Measurements from ENCODE around the gene CCR9.
A peak's percentile ranks its signal among the peaks of the same experiment; 100 is the strongest.
"Not testable (repeated sequence)": the region's sequence is repeated elsewhere in the genome, so short reads cannot be mapped to it uniquely, and the experiment has no call there.

Gene CCR9, protein sequence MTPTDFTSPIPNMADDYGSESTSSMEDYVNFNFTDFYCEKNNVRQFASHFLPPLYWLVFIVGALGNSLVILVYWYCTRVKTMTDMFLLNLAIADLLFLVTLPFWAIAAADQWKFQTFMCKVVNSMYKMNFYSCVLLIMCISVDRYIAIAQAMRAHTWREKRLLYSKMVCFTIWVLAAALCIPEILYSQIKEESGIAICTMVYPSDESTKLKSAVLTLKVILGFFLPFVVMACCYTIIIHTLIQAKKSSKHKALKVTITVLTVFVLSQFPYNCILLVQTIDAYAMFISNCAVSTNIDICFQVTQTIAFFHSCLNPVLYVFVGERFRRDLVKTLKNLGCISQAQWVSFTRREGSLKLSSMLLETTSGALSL

DNA sequence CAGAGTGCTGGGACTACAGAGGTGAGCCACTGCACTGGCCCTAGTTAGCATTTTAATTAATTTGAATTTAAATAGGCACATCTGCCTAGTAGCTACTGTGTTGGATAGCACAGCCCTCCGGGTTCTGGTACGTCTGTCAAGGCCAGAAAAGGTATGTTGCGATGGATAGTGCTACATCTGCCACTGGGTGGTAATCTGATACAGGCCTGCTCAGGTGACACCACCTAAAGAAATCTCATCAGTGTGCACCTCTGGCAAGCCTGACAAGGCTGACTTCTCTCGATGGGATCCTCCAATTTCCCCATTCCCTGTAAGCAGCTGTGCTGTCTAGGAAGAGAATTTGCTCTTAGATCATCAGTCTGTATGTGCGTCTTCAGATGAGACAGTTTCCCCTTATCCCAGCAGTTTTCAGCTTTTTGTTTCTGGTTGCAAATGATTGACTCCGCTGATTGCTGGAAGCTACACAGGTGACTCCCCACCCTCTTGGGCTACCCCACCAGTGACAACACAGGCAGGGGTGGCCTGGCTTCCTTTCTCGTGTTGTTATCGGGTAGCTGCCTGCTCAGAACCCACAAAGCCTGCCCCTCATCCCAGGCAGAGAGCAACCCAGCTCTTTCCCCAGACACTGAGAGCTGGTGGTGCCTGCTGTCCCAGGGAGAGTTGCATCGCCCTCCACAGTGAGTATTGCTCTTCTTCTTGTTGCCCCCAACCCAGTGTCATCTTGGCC, at the start of gene CCR9:
Gene CCR9 (plus strand): TSS at position 565 of the 727 bp plus-strand sequence. CDS start 8,391 bp downstream, outside the sequence.
- no peak for DNase-seq (ENCODE audit: low read depth in 2 of 2, low spot score in 1 of 2)

DNA sequence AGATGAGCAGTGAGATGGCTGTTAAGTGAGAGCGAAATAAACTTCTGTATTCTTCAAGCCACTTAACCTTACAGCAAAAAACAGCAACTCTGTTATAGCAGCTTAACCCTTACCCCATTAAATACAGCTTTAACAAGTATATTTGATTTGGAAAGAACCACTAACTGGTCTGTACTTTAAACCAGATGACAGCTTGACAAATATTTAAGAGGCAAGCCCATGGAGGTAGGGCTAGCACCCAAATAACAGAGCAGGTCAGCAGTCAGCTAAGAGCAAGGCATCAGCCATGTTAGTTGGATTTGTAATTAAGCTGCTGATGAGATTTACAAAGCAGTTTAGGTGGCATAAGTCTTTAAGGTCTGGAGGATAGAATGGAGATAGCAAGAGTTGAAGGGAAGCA, 47.9 kb upstream of the CCR9 start:
- no peak for DNase-seq (ENCODE audit: low read depth in 2 of 2, low spot score in 1 of 2)

DNA sequence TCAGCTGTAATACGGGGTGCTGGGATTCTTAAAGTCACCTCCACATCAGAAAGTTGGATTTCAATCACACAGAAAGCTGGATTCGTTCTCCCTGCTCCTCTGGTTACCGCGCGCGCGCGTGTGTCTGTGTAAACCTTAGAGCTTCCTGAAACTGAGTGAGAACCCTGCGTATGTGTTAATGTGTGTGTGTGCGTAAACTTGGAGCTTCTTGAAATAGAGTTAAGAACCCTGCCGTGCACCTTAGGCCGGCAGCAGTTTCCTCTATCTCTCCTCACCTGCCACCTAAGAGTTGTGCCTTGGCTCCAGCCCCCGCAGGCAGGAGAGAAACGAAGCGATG, 45.0 kb upstream of the CCR9 start:
- DNase-seq (ENCODE audit: low read depth in 2 of 2, low spot score in 1 of 2), result no peak

DNA sequence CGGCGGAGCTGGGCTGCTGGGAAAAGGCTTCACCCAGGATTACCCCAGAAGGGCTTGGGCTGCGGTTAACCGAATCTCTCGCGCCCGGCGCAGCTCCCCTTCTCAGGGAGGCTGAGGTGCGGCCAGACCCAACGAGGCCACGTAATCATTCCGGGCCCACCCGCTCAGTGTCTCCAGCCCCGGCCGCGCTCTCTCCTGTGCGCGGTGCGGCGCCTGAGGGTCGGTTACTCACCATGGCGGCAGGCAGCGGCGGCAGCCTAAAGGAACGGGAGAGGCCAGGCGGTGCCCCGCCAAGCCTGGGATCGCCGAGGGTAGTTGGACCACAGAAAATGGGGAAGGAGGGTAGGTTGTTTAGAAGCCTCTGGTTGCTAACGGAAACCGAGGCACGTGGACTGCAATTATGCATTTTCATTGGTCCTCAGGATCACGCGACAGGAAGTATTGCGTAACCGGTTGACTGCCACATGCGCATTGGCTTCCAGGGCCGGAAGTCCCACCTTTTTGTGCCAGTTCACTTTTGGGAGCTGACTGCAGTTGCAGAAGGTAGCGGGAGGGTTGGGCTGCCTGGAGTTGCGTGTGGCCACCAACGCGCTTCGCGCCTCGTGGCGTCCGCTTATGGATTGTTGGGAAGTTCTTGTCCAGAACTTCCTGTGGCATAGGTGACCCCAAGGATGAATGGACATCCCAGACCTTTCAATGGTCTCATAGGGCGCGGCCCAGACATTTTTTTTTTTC, 44.4 kb upstream of the CCR9 start, which contains the start of gene LZTFL1:
Gene LZTFL1 (minus strand): TSS at position 363 of the 735 bp plus-strand sequence. CDS start 128 bp downstream, at position 235.
- DNase-seq (ENCODE audit: low read depth in 2 of 2, low spot score in 1 of 2), result peak; percentile 76 to 81

DNA sequence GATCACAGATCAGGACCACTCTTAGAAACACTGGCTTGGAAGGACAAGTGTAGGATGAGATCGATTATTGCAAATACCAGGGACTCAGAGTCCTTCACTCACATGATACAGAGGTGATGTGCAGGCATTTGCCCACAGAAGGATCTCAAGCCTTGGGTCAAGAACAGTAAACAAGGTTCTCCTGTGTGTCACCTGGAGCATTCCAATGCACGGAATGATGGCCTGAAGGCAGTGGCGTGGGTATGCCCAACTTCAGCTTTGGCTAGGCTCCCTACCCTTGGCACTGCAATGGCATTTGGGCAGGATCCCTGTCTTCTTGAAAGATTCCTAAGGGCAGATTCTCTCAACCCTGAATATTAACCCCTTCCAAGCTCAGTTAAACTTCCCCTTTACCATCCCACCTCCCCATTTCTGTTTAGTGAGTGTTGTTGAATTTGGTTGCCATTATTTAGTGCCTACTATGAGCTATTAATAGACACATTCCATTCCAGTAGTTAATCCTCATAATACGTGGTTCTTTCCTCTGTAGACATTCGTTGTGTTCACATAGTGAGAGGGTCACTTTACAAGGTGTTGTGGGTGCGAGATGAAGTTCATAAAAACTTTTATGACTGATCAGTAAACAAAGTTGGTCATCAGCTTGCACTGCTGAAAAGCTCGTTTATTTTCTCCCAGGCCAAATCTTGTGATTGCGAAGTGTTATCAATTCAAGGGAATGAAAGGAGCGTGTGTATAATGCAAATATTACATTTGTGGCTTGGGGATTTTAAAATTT, 43.3 kb upstream of the CCR9 start:
- no peak for DNase-seq (ENCODE audit: low read depth in 2 of 2, low spot score in 1 of 2)

DNA sequence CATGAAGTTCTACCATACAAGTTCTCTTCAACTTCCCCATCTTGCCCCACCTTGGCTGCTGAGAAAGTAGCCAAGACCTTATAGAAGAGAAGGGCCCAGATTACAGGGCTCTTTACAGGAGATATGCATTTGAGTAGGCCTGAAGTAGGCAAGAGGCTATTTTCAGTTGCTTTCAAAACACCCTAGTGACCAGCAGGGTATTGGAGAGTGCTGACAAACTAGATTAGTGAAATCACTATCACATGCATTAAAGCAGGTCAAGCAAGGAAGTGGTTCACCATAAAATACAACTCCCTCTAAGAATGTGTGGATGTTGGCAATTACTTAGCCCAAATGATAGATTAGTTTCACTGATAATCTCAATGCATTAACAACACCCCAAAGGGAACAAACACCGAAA, 41.7 kb upstream of the CCR9 start:
- no peak for DNase-seq (ENCODE audit: low read depth in 2 of 2, low spot score in 1 of 2)

DNA sequence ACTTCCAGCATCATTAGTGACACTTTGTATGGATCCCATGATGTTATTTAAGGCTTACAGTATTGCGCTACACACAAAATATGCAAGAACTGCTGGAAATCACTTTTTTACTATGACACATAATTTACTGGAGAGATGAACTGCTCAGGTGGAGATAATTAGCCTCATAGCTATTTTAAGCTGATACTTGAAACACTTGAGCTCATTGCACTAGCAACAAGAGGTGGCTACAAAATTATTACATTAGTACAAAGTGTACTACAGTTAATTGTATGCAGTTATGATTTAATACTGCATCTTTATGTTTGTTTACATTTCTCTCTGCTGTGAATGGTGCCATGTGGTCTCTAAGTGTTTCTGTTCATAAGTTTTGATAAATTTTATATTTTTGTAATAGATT, 38.0 kb upstream of the CCR9 start:
- DNase-seq (ENCODE audit: low read depth in 2 of 2, low spot score in 1 of 2), result no peak

DNA sequence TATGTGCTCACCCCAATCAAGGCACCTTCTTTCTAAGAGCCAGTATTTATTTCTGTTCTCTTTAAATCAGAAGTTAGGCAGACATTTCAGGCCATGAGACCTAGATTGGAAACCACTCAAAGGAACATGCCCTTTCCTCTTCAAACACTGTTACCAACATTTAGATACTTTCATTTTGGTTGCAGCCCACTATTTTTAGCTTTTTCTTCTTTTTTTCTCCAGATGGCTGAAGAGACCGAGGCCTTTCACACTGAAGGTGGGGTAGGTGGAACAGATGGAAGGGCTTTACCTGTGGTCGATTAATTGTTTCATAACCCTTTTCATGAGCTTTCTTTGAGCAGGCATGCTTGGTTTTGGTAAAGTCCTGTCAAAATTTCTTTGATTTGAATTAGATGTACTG, 33.5 kb upstream of the CCR9 start:
- DNase-seq (ENCODE audit: low read depth in 2 of 2, low spot score in 1 of 2), result no peak

DNA sequence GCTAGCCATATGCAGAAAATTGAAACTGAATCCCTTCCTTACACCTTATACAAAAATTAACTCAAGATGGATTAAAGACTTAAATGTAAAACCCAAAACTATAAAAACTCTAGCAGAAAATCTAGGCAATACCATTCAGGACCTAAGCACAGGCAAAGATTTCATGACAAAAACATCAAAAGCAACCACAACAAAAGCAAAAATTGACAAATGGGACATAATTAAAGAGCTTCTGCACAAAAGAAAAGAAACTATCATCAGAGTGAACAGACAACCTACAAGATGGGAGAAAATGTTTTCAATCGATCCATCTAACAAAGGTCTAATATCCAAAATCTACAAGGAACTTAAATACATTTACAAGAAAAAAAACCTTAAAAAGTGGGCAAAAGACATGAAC, 30.0 kb upstream of the CCR9 start:
- DNase-seq (ENCODE audit: low read depth in 2 of 2, low spot score in 1 of 2), result not testable (repeated sequence)

DNA sequence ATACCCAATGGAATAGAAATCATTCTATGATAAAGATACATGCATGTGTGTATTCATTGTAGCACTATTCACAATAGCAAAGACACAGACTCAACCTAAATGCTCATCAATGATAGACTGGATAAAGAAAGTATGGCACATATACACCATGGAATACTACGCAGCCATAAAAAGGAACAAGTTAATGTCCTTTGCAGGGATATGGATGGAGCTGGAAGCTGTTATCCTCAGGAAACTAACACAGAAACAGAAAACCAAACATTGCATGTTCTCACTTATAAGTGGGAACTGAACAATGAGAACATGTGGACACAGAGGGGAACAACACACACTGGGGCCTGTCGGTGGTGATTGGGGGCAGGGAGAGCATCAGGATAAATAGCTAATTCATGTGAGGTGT, 29.3 kb upstream of the CCR9 start:
- DNase-seq (ENCODE audit: low read depth in 2 of 2, low spot score in 1 of 2), result not testable (repeated sequence)

DNA sequence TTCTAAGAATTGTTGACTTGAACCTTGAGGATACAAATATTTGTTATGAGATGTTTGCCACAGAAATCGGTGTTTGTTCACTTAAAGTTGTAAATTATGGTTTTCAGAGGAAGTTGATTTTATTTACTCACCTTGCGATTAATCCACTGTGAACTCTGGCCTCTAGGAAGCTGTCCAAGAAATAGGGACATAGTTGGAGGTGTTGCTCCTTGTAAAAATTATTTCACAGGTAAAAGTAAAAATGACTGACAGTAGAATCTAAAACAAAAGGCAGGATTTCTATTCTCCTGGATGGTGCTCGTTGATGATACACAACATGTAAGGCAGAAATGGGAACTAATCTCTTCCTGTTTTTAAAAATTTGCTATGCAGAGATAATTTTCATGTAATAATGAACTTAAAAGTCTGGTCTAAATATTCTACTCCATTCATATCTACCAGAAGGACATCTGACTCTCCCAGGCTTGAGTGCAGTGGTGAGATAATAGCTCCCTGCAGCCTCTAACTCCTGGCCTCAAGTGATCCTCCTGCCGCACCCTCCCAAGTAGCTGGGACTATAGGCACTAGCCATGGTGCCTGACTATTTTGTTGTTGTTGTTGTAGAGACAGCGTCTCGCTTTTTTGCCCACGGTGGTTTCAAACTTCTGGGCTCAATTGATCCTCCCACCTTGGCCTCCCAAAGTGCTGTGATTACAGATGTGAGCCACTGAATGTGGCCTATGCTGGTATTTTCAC, 27.4 kb upstream of the CCR9 start:
- DNase-seq (ENCODE audit: low read depth in 2 of 2, low spot score in 1 of 2), result no peak

DNA sequence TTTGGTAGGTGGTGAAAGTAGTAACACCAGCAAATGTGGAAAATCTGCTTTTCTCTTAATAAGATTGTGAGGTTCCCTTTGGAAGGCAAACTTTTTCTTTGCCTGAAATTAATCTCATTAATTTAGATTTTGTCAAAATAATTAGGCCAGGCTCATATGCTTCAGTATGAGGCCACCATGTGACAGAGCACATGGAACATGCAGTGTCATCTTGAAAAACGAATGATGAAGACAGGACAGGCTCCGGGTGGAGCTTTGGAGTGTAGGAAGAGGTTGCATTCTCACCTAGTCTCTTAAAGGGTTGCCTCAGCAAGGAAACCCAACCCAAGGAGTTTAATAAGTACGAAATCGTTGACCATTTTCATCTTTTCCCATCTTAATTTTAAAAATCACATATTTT, 25.9 kb upstream of the CCR9 start:
- DNase-seq (ENCODE audit: low read depth in 2 of 2, low spot score in 1 of 2), result no peak

DNA sequence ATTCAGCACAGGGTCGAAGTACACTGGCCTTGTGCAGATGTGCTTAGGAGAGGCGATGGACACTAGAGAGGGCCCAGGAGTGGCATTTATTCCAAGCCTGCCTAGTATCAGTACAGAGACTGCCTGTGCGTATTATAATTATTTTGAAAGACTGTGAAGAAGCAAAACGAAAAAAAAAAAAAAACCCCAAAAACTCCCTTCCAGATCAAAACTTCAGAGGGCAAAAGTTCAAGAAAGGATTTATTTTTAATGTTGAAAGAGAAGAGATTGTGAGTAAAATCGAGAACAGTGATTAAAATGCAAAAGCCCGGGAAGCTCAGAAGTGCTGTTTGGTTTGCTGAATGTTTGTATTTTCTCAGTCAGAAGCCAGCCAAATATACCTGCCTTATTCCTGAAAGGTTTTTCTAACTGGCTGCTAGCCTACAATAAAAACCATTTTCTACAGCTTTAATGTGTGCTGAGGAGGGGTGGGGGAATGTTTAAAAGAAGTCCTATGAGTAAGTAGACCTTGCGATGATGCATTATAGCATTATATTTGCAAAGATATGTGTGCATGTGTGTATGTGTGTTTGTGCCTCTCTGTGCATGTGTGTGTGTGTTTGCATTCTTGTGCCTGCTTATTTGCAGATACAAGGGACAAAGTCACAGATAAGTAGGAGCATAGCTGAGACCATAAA, 25.2 kb upstream of the CCR9 start:
- no peak for DNase-seq (ENCODE audit: low read depth in 2 of 2, low spot score in 1 of 2)

DNA sequence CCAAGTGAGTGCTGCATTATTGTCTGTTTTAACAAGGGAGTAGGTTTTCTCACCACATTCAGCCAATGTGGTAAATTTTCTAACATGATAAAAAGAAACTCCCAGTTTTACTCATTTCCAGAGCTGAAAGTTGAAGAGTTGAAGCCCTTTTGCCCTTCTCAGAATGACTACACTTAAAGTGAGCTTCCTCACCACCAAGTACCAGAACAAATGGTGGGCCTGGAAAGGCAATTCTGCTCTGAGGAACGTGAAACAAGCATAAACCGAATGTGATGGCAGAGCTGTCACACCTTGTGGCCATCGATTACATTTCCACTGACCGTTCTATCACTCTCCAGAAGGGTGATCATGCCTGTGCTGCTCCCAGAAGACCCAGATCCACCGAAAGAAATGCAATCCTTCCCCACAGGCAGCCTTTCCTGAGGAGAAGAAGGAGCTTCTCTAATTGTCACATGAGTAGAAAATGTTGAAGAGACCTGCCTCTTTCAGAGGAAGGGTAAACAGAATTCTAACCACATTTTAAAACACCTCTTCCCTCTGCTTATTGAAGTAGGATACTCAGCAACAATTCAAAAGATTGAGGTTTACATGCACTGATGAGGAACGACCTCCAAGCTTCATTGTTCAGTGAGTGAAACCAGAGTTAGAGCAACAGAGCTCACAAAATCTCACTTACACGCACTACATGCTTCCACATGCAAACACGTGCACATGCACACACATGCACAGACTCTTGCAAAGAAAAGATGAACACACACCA, 21.4 kb upstream of the CCR9 start:
- no peak for DNase-seq (ENCODE audit: low read depth in 2 of 2, low spot score in 1 of 2)

DNA sequence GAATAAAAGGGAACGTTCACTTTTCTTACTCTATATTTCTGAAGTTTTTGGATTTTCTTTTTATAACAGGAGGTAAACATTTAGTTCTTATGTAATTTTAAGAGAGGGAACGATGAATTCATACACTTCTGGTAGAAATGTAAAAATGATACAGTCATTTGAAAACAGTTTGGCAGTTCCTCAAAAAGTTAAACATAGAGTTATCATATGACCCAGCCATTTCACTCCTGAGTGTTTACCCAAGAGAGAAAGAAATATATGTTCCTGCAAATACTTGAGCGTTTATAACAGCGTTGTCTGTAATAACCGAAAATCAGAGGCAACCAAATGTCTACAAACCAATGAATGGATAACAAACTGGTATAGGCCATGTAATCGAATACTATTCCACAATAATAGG, 20.8 kb upstream of the CCR9 start:
- no peak for DNase-seq (ENCODE audit: low read depth in 2 of 2, low spot score in 1 of 2)

DNA sequence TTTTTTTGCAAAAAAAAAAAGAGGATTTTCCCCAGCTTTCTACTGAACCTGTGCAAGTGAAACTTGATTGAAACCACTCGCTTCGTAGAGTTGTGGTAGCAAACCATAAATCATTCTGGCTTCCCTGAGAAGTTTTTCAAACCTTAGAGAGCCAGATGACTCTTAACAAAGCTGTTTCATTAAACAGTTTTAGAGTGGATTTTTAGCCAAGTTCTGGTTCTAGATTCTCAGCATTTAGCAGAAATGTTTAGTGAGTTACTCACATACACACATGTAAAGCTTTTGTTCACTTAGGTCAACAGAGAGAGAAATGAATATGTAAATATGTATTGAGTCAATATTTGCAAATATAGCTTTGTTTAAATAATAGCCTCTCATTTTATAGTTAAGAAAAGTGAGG, 18.1 kb upstream of the CCR9 start:
- no peak for DNase-seq (ENCODE audit: low read depth in 2 of 2, low spot score in 1 of 2)

DNA sequence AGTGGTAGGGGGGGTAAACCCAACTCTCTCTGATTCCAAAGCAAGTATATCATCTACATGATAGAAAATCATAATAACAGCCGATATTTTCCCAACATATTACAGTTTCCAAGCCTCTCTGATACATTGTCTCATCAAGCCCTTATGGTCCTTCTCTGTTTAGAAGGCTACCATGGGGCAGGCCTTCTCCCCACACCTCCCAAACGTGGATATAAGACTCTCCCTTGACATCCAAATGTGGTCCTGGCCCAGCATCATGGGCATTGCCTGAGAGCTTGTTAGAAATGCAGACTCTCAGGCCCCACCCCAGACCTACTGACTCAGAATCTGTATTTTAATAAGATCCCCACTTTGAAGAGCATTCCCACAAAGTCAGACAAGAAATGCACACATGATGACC, 17.7 kb upstream of the CCR9 start:
- no peak for DNase-seq (ENCODE audit: low read depth in 2 of 2, low spot score in 1 of 2)

DNA sequence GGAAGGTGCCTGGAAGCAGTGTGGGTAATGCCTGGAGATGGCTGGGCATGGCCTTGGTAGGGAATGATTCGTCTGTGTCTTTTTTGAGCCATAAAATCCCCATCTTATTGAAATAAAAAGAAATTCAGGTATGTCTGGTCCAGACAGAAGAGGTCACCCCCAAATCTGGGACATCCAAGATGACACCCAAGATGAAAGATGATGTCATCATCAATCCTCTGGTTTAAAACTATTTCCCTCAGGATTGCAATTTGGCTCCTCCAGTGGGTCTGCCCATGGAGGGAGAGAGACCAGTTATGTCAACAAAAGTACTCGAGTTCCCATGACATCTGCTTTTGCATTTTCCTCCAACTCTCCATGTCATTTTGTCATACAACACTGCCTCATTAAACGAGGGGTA, 16.7 kb upstream of the CCR9 start:
- no peak for DNase-seq (ENCODE audit: low read depth in 2 of 2, low spot score in 1 of 2)

DNA sequence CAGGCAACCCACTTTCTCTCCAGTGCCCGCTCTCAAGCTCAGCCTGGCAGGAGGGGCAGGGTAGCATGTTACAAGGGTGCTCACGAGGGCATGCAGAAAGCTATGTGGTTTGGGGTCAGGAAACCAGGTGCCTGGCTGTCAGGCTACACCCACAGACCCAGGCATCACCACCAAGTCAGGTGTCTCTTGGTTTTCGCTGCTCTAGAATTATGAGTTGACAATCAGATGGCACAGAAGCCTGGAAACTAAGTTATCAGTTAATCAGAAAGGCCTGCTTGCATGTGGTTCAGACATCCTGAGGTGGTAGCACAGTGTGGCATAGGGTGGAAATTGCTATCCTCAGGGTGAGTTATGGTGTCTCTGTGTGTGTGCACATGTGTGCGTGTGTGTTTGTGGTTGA, 16.2 kb upstream of the CCR9 start:
- peak; percentile 30 to 37 for DNase-seq (ENCODE audit: low read depth in 2 of 2, low spot score in 1 of 2)

All from stimulated activated CD8-positive, alpha-beta memory T cell treated with anti-CD3 and anti-CD28 coated beads, Interleukin-4, amount 100 ng/mL, for 4 hours (primary cell).